NB4 (cell line): Measurements from ENCODE around the gene PRDM4.

ENCODE experiments used
- CTCF ChIP-seq: IDR thresholded peaks from one replicate; pipeline ENCODE4 v1.5.1; 2012; ENCODE audit warnings: low read depth, low read length
- MAX ChIP-seq: IDR thresholded peaks from 2 replicates; pipeline ENCODE4 v1.6.1; 2011; ENCODE audit warnings: low read depth, low read length

GRCh38 chr12:107702106-107702505 is 58.8 kb downstream of the PRDM4 start:
- TF ChIP-seq CTCF (no peak), MAX (no peak)
